Stimulated activated naive CD4-positive, alpha-beta T cell treated with Interleukin-2 at 50 U/mL for 16 hours (primary cell): ENCODE measurements around the gene TMEM108.

Source experiments
- DNase-seq: peaks from one replicate; lab custom pipeline; 2025; lab: John Stamatoyannopoulos, UW

The TMEM108 gene

DNA sequence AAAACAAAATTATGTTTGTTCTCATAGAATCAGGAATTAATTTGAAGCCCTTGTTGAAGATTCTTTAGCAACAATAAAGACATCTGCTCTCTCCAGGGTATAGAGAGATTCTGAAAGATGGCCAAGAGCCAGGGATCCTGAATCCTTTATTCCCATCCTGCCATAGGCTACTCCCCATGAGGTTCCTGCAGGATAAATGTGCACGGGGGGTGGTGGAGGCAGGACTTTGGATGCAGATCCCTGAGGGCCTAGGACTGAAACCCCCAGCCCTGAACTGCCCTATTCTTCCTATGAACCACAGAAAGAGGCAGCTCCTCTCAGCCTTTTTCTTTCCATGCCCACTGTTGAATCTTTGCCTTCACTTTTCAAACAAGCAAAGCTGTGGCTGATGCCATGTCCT is 17.1 kb downstream of the TMEM108 start:
- no peak for DNase-seq

DNA sequence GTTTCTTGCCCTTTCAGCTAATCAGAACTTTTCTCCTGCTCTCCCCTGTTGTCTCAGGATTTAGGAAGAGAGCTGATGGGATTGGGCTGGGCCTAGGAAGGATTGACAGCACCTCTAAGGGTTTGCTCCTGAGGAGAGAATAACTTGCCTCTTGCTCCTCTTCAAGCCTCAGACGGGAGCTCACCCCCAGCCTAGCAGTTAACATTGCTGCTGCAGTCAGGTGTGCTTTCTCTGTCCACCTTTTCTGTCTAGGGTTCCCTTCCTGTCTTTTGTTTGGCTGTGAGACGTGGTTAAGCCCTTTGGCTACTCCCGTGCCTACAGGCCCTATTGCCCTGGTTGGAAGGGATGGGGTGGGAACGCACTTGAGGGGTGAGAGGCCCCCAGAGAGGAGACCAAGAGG is 20.1 kb downstream of the TMEM108 start:
- no peak for DNase-seq

DNA sequence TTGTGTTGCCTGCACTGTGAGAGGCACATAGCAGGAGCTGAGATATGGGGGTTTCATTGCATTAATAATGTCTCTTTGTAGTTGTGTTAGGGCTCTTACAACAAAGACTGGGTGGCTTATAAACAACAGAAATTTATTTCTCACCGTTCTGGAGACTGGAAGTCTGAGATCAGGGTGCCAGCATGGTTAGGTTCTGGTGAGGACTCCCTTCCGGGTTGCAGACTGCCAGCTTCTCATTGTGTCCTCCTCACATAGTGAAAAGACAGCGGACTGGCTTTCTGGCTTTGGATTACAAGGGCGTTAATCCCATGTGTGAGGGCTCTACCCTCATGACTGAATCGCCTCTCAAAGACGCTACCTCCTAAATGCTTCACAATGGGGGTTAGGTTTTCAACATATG is 20.6 kb downstream of the TMEM108 start:
- DNase-seq: no peak

DNA sequence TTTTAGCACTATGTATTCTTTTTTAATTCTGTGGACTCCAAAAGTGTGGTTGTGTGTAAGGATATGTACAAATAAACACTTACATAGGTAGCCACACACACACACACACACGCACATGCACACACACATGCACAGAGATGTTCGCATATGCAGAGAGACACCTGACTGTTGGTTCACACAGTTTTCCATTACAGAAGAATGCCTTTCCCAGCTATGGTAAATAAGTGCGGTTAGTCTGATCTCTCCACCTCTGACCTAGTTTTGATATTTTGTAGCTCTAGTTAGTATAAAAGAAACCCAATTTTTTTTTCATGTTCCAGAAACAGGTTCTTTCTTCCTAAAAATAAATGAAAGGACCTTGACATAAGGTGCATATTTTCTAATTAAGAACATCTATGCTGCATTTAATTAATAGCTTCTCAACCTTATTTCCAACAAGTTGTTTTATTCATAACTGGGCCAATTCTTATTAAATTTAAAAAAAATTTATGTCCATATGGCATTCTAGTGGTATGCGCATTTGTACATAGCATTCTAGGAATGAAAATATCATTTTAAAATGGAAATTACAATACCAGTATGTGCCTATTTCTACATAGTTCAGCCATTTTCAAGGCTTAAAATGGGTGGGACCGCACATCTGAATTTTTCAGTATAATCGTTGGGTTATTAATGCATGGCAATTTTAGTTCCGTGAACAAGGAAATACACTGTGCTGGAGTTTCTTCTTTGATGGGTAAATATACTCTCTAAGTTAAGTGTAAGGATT is 27.2 kb downstream of the TMEM108 start:
- no peak for DNase-seq

DNA sequence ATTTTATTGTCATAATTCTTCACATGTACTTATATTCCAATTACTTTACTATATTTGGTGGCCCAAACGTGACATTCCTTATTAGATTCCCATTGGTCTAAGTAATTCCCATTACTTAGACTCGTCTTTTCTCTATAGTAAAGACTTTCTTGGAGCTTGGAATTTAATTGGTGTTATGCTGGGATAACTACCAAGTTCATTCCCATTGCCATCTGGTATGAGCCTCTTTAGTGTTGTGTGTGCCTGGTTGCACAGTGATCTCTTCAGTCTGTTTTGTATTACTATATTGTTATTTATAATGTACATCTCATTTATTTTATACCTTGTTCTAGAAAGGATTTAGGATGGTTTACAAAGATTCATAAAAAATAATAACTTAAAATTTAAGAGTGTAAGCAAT is 27.8 kb downstream of the TMEM108 start:
- DNase-seq: no peak

DNA sequence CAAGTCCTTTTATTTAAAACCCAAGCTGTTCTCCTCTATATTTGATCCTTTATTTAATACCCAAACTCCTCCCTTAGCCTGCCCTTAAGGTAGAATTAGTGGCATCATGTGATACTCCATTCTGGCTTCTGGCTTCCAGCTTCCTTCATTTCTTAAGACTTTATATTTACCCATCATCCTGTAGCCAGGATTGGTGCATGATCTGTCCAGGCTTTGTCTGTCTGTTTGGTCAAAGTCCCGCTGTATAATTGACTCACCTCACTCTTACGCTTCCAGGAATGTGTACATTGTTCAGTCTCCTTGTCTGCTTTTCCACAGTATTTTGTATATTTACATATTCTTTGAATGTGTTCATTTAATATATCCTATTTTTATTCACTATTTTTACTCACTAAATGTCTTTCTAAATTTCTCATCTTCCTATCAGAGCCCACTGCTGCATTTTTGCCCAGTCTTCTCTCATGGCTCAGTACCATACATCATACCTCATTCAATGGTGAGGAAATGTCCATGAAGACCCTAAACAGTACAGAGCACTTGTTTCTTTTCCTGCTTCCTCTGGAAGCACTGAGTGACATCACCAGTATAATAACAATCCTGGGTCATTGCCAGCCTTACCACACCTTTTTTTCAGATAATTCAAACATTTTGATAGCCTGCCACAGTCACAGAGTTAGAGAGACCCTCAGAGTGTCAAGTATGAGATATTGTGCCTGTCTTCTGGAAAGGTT is 31.5 kb downstream of the TMEM108 start:
- no peak for DNase-seq

DNA sequence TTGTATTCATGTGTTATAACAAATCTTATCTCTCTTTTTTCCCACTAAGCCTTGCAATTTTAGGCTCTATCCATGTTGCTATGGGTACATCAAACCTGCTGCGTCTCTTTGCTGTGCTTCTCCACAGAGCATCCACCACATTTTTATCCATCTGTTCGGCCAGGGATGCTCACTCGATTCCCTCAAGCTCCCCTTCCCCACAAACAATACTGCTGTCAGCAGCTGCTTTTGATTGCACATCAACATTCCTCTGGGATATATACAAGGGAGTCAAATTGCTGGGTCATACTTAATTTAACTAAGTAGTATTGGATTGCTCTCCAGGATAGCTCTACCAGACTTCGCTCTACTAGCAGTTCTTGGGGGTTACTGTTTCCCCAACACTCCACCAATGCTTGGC is 36.8 kb downstream of the TMEM108 start:
- no peak for DNase-seq

DNA sequence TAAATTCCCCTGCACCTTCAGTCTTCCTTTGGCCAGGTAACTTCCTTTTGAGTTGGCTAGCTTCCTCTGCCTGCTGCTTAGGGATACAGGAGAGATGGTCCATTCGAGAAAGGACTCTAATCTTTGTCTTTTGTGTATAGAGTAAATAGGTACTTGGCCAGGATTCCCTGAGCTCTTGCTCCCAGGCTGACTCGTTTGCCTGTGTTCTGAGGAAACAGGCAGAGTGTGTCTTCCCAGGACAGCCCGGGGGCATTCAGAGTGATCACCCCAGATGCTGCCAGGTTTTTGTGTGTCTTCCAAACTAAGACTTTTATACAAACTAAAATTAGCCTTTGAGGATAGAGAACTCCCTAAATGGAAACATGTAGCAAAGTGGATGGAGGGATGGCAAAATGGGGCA is 39.5 kb downstream of the TMEM108 start:
- DNase-seq: no peak

DNA sequence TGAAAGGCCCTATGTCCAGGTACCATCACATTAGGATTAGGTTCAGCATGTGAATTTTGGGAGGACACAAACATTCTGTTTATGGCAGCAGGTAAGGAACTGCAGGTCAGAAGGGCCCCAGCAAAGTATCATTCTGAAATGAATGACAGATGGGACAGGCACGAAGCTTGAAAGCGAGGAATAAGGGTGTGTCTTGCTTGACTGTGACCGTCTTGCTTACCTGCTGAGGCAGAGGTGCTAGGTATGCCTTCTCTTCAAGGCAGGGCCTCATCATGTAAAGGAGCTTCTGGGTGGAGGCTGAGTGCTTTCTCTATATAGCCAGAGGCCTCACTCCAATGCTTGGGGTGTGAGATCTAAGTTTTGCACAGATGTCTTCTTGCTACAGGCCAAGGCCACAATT is 41.4 kb downstream of the TMEM108 start:
- no peak for DNase-seq

DNA sequence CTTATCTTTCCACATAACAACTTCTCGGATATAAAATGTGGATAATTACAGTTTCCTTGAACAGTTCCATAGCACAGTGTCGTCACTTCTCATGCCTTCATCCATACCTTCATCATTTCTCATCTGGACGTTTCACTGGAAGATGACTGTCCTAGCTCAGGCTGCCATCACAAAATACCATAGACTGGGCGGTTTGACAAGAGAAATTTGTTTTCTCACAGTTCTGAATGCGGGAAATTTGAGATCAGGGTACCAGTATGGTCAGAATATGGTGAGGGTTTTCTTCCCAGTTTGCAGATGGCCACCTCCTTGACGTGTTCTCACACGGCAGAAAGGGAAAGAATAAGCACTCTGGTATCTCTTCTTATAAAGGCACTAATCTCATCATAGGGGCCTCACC is 42.8 kb downstream of the TMEM108 start:
- DNase-seq: no peak

DNA sequence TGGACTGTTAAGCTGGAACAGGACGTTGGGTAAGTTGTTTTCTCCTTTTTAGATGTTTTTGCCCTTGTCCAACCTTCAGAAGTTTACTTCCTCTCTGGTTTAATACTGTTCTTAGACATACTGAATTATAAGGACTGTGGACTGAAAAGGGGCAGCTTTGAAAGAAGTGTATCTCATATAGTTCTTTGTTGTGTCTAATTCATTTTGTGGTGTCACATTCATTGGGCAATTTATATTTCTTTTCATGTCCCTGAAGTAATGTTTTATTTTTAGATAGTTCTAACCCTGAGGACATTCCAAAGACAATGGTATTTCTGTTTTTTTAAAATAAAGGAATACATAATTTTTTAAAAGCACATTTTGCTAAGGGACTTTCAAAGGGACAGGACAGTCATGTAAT is 45.2 kb downstream of the TMEM108 start:
- no peak for DNase-seq

DNA sequence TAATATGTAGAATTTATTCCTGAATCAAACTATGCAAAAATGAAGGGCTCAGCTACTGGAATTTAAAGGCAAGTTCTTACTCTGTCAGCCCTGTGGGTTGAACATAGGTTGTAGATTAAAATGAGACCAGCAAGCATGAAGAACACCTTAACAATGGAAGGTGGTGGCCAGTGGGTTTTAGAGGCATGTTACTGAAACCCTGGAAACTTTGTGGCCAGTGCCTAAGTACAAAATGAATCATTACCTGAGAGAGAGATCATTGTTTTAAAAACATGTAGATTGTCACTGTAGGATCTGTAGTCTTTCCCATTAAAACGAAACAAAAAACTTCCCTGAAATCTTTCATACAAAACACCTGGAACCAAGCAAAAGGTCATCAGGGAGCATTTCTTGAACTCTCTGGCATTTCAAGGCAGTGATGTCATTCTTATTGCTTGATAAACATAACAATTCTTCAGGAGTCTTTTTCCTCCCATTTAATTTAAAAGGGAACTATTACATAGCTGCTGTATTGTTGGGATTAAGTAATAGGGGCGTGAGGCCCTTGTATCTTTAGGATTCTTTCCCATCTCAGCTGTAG is 51.8 kb downstream of the TMEM108 start:
- DNase-seq: no peak

DNA sequence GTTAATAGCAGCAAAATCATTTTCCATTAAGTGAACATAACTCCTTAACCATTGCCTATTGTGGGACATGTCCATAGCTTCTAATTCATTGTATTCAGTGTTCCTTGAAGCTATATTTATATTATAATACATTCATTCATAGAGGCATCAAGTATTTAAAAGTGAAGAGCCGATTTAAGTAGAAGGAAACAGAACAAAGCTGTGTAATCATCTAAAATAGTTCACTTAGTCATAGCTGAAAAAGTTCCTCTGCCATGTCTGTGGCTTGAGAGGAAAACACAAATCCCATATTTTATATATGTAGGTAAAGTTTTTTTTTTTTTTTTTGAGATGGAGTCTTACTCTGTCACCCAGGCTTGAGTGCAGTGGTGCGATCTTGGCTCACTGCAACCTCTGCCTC is 54.5 kb downstream of the TMEM108 start:
- no peak for DNase-seq

DNA sequence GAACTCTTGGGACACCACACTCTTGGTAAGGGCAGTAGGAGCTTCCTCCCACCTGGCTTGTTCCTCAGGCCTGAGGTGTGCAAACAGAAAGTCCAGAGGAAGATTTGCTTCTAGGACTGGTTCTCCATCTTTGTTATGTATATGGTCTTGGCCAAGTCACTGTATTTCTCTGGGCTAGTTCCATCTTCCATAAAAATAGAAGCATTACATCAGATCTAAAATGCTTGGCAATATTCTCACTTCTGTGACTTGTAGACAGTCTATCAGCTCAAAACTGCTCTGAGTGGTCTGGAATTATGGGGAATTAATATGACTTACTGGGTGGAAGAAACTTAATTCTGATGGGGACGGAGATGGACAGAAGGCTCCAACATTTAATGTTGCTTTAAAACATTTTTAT is 55.2 kb downstream of the TMEM108 start:
- DNase-seq: no peak

DNA sequence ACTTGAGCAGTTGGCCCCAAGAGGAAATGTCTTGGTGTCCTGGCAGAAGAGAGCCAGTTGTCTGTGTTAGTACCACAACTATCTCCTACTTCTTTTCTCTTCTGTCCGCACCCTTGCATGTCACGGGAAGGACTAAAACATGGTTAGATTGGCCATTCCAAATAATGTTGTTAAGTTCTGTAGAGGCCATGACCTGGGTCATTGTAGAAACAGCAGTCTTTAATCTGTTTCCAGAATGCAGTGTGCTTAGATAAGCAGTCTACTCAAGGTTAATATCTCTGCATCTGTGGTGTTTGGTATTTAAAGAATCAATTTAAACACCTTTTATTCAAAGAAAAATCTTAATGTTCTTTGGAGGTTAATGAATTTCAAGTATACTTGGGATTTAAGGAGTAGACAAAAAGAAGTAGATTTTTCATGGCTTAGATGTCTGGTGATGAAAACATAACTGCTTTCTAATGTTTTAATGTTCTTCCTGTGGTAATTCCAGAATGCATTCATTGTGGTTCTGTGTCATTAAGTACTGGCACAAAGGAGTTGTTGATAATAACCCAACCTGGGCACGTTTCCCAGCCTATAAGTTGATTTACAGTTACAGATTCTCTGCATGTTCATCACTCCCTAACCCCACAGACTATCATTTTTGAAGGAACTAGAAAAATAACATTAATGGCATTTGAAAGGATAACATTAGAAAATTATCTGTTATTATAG is 58.9 kb downstream of the TMEM108 start:
- DNase-seq: no peak

DNA sequence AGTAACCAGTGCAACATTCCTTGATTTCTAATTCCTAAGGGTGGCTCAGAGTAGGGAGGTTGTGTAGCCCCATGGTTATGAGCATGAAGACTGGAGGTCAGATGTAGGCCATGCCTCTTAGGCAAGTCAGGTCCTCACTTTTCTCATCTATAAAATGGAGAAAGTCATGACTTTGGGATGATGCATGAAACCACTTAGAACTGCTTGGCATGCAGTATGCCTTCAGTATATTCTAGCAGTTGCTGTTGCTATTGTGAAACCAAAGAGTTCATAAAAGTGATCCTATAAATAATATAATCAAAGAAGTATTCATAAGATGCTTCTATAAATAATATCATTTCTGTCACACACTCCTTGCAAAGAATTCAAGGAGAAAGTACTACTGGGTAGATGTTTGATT is 65.5 kb downstream of the TMEM108 start:
- DNase-seq: no peak

DNA sequence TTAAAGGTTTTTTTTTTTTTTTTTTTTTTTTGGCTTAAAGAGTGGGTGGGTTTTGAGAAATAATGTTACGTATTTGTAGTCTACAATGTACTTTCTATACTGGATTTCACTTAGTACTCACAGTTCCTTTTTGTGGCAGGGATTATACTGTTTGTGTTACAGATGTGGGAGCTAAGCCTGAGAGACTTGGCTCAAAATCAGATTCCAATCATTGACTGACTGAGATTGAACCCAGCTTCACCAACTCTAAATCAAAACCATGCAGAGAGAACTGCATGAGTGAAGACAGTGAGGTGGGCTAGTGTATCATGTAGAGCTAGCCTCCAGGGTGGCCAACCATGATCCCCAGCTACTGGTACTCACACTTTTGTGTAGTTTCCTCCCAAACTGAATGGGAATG is 68.0 kb downstream of the TMEM108 start:
- DNase-seq: no peak

DNA sequence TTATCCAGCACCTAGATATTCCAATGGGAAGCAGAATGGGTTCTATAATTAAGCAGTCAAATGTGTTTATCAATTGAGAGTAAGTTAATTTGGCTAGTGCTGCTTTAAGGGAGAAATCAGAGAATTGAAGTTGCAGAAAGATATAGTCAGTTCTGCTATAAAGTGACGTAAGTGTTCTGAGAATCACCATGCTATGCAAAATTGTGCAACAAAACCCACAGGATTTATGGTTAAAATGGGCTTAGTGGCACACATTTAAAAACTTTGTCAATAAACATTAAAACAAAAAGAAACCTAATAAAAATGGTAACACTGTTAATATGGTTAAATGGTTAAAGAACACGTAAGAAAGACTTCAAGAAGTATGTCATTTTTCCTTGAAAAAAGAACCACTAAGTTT is 74.5 kb downstream of the TMEM108 start:
- DNase-seq: no peak

DNA sequence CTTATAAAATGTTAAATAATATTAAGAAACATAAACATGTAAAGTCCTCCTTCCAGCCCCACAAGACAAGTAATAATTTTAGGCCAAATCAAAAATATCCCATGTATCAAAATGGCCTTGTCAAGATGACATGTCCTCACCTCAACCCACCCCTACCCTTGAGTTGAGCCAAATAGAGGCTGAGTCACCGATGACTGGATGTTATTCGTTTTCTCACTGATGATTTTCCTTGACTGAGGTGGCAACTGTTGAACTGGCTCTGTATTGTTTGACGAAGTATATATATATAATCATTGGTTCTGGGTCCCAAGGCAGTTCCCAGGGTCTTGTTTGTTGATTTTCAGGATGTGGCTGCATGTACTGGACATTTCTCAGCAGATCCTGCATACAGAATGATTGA is 75.3 kb downstream of the TMEM108 start:
- DNase-seq: no peak

DNA sequence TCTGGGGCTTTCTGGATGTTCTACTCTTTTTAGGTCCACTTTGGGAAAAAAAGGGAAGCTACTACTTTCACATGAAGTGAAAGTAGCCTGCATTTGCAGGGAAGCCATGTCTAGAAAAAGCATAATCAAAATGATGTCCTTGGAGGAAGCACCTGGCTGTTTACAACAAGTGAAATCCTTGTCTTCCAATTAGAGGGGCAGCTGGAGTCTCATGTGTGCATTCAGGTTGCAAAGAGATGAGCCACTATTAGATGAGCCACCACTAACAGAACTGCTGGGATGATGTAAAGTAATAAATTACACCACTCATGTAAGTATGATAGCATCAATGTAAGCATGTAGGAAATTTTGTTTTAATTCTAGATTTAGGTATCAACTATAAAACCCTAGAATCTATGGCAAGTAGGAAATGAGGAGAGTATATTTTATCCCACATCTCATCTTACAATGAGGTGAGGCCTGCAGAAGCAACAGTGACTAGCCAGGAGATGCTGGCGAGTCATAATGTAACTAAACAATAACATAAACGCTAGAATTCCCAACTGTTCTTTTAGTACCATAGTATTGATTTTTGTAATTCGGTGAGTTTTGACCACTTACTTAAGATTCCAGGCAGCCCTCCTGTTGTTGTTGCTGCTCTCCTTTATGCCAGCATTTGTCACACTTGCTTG is 75.9 kb downstream of the TMEM108 start:
- DNase-seq: no peak

DNA sequence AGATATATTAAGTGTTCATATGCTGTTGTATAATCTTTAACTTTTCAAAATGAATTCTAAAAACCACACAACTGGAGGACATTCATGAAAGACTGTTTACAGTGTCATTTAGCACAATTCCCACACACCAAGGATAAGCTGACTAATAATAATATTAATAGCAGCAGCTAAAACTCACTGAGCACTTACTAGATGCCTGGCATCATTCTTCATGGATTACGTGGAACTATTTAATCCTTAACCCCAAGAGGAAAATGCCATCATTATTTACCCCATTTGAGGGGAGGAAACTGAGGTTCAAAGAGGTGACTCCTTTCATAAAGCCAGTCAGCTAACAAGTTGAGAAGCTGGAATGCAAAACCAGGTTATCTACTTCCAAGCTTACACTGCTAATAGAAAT is 77.0 kb downstream of the TMEM108 start:
- DNase-seq: no peak

DNA sequence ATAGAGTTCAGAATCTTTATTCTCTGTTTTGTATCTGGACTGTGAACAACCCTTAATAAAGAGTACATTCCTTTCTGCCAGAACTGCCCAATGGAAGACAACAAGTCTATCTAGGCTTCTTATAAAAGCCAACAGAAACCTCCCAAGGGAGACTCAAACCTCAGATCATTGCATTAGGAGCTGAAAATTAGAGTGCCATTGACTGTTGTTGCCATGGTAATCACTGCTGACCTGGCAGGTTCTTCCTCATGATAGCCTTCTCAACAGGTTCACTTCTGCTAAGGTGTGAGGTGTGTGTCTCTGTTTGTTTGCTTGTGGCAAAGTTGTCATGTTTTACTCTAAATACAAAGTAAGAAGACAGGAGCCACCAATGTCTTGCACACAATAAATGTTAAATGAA is 79.2 kb downstream of the TMEM108 start:
- no peak for DNase-seq
